ENCODE data around the gene RNU1-3.
"Not testable (repeated sequence)": the region's sequence is repeated elsewhere in the genome, so short reads cannot be mapped to it uniquely, and the experiment has no call there.

RNU1-3 gene

DNA sequence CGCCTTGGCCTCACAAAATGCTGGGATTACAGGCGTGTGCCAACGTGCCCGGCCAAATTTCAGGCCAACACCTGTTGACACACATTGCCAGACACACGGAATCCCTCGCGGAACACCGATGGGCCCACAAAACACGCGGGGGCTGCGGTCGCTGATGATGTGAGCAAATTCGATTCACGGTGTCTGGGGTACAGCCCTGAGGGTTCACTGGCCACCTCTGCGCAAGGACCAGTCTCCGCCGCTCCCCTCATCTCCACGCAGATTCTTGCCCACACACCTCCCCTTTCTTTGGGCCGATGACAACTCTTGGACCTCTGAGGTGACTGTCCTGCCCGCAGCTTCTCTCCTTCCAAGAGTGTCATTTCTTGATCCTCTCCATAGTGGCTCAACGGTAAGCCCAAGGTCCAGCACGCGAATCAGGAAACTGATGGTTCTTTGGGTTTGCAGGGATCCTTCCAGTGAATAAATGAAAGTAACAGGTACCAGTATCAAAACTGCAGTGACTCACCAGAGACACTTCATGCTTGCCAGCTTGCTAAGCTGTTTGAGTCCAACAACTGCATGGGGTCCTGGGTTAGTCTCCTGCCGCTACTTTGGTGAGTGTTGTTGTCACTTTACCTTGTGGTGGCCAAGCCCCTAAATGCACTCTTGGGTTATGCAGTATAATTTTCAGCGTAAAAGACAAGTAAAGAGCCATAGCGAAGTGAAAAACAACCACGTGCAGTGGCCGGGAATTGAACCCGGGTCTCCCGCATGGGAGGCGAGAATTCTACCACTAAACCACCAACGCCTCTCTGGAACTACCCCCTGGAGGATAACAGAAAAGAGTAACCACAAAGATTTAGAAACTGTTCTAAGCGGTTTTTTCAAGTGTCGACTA, 11.0 kb upstream of the RNU1-3 start:
- DNase-seq (ENCODE audit: insufficient read length, low spot score), result peak; percentile 35
- TF ChIP-seq POU2F2 (IDR thresholded peaks at IDR 0.05; ENCODE audit: low read depth, low read length) (no peak), PAX5 (IDR thresholded peaks at IDR 0.05; ENCODE audit: insufficient read depth, low read length, severe bottlenecking) (no peak), POLR2AphosphoS5 (IDR thresholded peaks at IDR 0.05; ENCODE audit: low read depth, low read length) (no peak), TAF1 (IDR thresholded peaks at IDR 0.05; ENCODE audit: low read depth, low read length) (no peak), POLR2A (IDR thresholded peaks at IDR 0.05; ENCODE audit: low read depth, low read length) (no peak), SPI1 (IDR thresholded peaks at IDR 0.05; ENCODE audit: low read depth, low read length) (no peak)
- FAIRE-seq, result no peak

DNA sequence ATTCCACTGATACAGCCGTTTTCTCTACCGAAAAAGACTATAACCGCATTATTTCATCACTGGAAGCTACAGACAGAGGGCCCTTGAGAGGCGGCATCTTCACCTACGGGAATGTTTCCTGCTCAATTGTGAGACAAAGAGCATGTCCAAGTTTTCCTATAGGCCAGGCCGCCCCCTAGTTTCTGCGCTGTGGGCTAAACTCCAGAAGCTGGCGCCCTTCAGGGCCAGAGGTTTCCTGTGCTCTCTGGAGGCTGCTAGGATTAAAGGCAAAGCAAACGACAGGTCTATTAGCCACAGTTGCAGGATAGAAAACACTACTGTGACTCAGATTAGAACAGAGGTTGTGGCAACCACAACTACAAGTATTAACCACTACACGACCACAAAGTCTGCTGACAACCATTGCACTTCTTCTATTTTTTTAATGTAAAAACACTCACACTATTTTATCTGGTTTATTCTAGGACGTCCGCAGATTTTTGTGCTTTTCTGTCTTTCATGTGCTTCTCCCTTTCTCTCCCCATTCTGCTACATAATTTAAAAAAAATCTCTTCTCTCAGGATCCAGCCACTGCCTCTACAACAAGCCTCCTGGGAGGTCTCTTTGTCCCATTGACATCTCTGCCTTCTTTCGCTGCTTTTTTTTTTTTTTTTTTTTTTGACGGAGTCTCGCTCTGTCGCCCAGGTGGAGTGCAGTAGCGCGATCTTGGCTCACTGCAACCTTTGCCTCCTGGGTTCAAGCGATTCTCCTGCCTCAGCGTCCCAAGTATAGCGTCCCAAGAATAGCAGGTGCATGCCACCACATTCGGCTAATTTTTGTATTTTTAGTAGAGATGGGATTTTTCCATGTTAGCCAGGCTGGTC, 10.1 kb upstream of the RNU1-3 start:
- FAIRE-seq, result not testable (repeated sequence)
- peak; percentile 15 for DNase-seq (ENCODE audit: insufficient read length, low spot score)
- TF ChIP-seq SPI1 (IDR thresholded peaks at IDR 0.05; ENCODE audit: low read depth, low read length) (peak; percentile 82), POU2F2 (IDR thresholded peaks at IDR 0.05; ENCODE audit: low read depth, low read length) (peak; percentile 20; the same call in 1 of the 2 replicates)

- not testable (repeated sequence) for DNase-seq (ENCODE audit: insufficient read length, low spot score); FAIRE-seq
These were observed 8.4 kb upstream of the RNU1-3 start for GRCh38 chr1:16675118-16675510.

- DNase-seq (ENCODE audit: insufficient read length, low spot score); FAIRE-seq: not testable (repeated sequence)
These were observed 7.2 kb upstream of the RNU1-3 start for GRCh38 chr1:16673976-16674375.

GRCh38 chr1:16665836-16666235, 912 bp downstream of the RNU1-3 start:
- not testable (repeated sequence) for DNase-seq (ENCODE audit: insufficient read length, low spot score); FAIRE-seq

DNA sequence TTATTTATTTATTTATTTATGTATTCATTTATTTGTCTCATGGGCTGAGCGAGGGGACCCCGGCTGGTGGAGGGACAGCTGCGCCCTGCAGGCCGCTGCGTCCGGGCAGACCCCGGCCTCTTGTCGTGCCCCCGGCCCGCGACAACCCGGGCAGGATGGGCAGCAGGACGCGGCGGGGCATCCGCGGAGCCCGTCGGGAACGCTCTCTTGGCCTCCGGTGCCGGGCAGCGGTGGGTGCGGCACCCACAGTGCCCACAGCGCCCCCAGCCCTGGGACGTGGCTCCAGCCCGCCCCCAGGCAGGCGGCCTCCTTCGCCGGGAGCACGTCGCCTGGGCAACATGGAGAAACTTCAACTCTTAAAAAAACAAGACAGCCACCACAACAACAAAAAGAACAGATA, 8.5 kb downstream of the RNU1-3 start:
- not testable (repeated sequence) for DNase-seq (ENCODE audit: insufficient read length, low spot score); FAIRE-seq

GRCh38 chr1:16656981-16657683, 9.6 kb downstream of the RNU1-3 start:
- FAIRE-seq; DNase-seq (ENCODE audit: insufficient read length, low spot score): not testable (repeated sequence)

GRCh38 chr1:16656574-16656973, 10.2 kb downstream of the RNU1-3 start:
- not testable (repeated sequence) for DNase-seq (ENCODE audit: insufficient read length, low spot score)
- peak; percentile 28 for FAIRE-seq

GRCh38 chr1:16651560-16651959, 15.2 kb downstream of the RNU1-3 start:
- not testable (repeated sequence) for FAIRE-seq; DNase-seq (ENCODE audit: insufficient read length, low spot score)

GRCh38 chr1:16649960-16650359, 16.8 kb downstream of the RNU1-3 start:
- FAIRE-seq; DNase-seq (ENCODE audit: insufficient read length, low spot score): not testable (repeated sequence)

DNA sequence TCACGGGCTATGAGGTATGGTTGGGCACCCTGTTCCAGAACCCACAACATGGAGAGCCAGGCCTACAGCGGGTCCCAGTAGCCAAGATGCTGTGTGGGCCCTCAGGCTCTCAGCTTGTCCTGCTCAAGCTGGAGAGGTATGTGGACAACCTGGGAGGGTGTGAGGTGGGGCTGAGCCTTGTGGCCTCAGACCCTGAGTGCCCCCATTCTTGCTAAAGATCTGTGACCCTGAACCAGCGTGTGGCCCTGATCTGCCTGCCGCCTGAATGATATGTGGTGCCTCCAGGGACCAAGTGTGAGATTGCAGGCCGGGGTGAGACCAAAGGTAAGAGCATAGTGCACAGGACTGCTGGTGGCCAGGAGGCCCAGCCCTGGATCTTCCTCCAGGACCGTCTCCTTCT, 17.4 kb downstream of the RNU1-3 start:
- DNase-seq (ENCODE audit: insufficient read length, low spot score), result not testable (repeated sequence)

GRCh38 chr1:16648756-16649155, 18.0 kb downstream of the RNU1-3 start:
- not testable (repeated sequence) for FAIRE-seq; DNase-seq (ENCODE audit: insufficient read length, low spot score)

More for the DNA sequence above, 17.4 kb downstream of the RNU1-3 start:
- not testable (repeated sequence) for FAIRE-seq

- not testable (repeated sequence) for FAIRE-seq; DNase-seq (ENCODE audit: insufficient read length, low spot score)
These were observed 18.5 kb downstream of the RNU1-3 start for GRCh38 chr1:16648250-16648649.

DNA sequence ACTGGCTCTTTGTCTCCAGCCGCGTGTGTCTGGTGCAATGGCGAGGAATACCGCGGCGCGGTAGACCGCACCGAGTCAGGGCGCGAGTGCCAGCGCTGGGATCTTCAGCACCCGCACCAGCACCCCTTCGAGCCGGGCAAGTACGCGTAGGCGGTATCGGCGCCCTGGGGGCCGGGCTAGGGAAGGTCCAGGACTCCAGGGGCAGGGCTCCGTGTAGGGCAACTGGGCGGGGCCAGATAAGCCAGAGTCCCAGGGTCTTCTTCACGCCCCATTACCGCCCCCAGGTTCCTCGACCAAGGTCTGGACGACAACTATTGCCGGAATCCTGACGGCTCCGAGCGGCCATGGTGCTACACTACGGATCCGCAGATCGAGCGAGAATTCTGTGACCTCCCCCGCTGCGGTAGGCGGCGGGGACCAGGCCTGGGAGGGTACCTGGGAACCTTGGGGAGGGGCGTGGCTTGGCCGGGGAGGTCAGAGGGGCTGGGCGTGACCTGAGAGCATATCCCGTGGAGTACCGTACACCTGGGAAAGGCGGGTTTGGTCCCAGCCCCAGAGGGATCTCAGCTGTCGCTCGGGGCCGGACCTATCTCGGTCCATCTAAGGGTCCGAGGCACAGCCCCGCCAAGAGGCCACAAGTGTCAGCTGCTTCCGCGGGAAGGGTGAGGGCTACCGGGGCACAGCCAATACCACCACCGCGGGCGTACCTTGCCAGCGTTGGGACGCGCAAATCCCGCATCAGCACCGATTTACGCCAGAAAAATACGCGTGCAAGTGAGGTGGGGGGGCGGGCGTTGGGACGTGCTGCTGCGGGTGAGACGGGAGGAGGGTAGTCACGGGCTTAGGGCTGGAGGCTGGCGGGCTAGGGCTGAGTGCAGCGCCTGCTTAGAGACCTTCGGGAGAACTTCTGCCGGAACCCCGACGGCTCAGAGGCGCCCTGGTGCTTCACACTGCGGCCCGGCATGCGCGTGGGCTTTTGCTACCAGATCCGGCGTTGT, 19.3 kb downstream of the RNU1-3 start:
- FAIRE-seq; DNase-seq (ENCODE audit: insufficient read length, low spot score): not testable (repeated sequence)

GRCh38 chr1:16646716-16647115, 20.0 kb downstream of the RNU1-3 start:
- not testable (repeated sequence) for DNase-seq (ENCODE audit: insufficient read length, low spot score); FAIRE-seq

- FAIRE-seq; DNase-seq (ENCODE audit: insufficient read length, low spot score): not testable (repeated sequence)
These were observed 20.6 kb downstream of the RNU1-3 start for GRCh38 chr1:16646061-16646664.
